ENCODE results near the gene MARCHF3. TPM values are rescaled to one million over a fixed set of nuclear protein-coding genes. Genes with fewer than 3 reads are reported as not detected.

MARCHF3 gene
- polyA plus RNA-seq, 2 of the 4 experiments (the other 2 are of a cell fraction): 0.39 to 0.68 TPM

- POLR2A ChIA-PET: no interaction called here
- FAIRE-seq: no peak
- 93% methylated on average over 11 of the region's 11 CpGs for WGBS (ENCODE audit: missing lambda C conversion rate)
Observed at GRCh38 chr5:126872561-126873354, 157.6 kb downstream of the MARCHF3 start.

More at GRCh38 chr5:126872561-126873354, 157.6 kb downstream of the MARCHF3 start:
- Histone ChIP-seq H3K9me3 (no peaks in the 10 kb centered on the region), H3K4me2 (no peak overlapping the region), H3K4me1 (no peaks in the 10 kb centered on the region), H3K27ac (no peak overlapping the region), H3K4me3 (no peak overlapping the region)
- CTCF ChIA-PET: no interaction called here
- ATAC-seq (no peak), DNase-seq (ENCODE audit: low read depth in 1 of 2, low spot score in 1 of 2) (no peak)
- no peak for TF ChIP-seq HES2 (IDR thresholded peaks at IDR 0.05)
- no peak for TF ChIP-seq RNF2 (IDR thresholded peaks at IDR 0.05; ENCODE audit: borderline replicate concordance, low read depth)
- no peak for TF ChIP-seq FOSL2 (IDR thresholded peaks at IDR 0.05)
- TF ChIP-seq FOSL2 (CRISPR knock-in tag; IDR thresholded peaks at IDR 0.05): no peak
- TF ChIP-seq POLR2AphosphoS2 (conservative IDR thresholded peaks at IDR 0.05; ENCODE audit: low read length): no peak
- TF ChIP-seq HDAC2 (IDR thresholded peaks at IDR 0.05): no peak
- TF ChIP-seq KDM5A (IDR thresholded peaks at IDR 0.05): no peak
- no peak for TF ChIP-seq ZC3H11A (IDR thresholded peaks at IDR 0.05)
- no peak for TF ChIP-seq HOXA7 (CRISPR knock-in tag; IDR thresholded peaks at IDR 0.05)
- no peak for TF ChIP-seq EHMT2 (IDR thresholded peaks at IDR 0.05; ENCODE audit: low read depth)
- no peak for TF ChIP-seq ELK1 (IDR thresholded peaks at IDR 0.05; ENCODE audit: low read depth, low read length)
- TF ChIP-seq HMGXB4 (CRISPR knock-in tag; IDR thresholded peaks at IDR 0.05; ENCODE audit: borderline replicate concordance): no peak
- TF ChIP-seq CBX2 (IDR thresholded peaks at IDR 0.05; ENCODE audit: borderline replicate concordance, low read depth): no peak
- TF ChIP-seq CBX8 (IDR thresholded peaks at IDR 0.05): no peak
- TF ChIP-seq PHF8 (IDR thresholded peaks at IDR 0.05; ENCODE audit: borderline replicate concordance, low read depth): no peak
- TF ChIP-seq ZSCAN20 (CRISPR knock-in tag; IDR thresholded peaks at IDR 0.05): no peak
- no peak for TF ChIP-seq FOSB (CRISPR knock-in tag; IDR thresholded peaks at IDR 0.05)
- TF ChIP-seq MAZ (IDR thresholded peaks at IDR 0.05; ENCODE audit: borderline replicate concordance, low read depth, low read length): no peak
- no peak for TF ChIP-seq REST (IDR thresholded peaks at IDR 0.05)

Measured in A549 (cell line).